Measurements from ENCODE around the gene WFDC5.
"Not testable (repeated sequence)": the region's sequence is repeated elsewhere in the genome, so short reads cannot be mapped to it uniquely, and the experiment has no call there.

Gene WFDC5, protein sequence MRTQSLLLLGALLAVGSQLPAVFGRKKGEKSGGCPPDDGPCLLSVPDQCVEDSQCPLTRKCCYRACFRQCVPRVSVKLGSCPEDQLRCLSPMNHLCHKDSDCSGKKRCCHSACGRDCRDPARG

DNA sequence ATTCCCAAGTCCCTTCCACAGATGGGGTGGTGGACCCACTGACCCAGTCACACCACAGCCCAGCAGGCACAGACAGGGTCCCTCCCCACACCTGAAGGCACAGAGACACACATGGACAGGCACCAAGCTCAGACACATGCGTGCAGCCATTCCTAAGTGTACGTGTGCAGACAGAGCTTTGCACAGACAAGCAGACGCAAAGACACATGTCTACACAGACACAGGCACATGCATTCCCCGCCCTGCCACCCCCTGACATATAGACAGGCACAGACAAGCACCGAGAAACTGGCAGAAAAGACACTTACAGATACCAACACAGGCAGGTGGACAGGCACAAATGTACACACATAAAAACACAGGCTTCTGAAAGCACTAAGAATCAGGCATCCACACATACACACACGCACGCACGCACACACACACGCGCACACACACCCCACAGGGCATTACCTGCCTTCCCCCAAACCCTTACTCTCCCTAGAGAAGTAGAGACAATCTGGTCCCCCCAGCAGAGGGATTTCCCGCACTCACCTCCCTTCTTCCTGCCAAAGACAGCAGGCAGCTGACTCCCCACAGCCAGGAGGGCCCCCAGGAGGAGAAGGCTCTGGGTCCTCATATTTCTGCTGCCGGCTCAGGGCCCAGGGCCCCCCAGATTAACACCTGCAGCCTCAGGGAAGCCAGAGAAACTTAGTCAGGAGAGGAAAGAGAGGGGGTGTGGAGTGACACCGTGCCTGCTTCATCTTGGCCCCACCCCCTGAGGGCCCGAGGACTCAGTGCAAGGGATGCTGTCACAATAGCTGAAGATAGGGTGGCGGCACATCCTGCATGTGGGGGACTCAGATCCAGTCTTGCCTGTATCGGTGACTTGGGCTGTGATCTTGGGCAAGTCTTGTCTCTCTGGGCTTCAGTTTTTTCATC lies at the start of gene WFDC5:
TSS of gene WFDC5 (minus strand) at position 710 of the 921 bp plus-strand sequence. CDS start at position 619, 91 bp downstream.
- DNase-seq (ENCODE audit: low spot score) (no peak), FAIRE-seq (no peak)

DNA sequence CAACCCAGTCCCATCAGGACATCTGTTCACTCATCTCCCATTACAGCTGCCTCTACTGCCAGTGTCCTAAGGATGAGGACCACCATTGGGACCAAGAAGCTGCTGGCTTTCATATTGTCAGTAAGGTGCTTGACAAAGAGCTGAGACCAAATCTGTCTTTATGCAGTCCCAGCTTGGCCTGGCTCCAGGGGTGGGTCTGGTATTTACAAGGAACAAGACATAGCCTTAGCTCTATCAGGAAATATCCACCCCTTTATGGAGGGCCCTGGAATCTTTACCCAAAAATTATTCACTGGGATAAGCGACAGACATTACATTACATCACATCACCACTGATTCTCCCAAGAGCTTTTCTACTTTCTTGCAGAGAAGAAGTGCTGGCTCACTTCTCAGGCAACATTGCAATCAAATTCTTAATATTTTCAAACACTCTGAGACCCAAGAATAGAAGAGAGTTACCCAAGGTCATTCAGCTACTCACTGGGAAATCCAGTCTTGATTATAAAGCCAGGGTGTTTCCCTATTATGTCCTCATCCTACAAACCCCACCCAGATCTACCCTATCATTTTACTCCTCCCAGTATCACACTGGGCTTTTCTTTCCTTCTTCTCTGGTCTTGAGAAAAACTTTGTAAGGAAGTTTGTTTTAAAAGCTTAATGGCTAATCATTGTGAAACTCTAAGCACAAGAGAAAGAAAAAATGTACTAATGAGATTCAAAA lies 48.3 kb upstream of the WFDC5 start:
- FAIRE-seq, result no peak
- no peak for DNase-seq (ENCODE audit: low spot score)

DNA sequence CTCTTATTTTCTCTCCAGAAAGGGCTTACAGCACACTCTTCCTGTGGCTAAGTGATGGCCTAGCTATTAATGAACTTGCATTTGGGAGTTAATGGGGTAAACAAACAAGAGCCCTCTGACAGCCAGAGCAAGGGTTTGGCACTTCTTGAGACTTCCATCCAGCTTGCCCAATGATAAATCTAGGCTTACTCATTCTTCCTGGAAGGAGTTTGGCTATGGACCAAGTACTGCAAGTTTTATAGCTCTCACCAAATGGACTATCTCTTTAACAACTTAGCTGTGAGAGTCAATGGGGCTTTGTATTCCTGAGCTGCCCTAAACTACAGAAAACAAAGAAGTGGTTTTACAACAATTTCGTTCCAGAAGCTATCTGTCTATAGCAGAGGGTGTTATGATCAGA lies 43.0 kb upstream of the WFDC5 start:
- no peak for DNase-seq (ENCODE audit: low spot score)
- no peak for FAIRE-seq

DNA sequence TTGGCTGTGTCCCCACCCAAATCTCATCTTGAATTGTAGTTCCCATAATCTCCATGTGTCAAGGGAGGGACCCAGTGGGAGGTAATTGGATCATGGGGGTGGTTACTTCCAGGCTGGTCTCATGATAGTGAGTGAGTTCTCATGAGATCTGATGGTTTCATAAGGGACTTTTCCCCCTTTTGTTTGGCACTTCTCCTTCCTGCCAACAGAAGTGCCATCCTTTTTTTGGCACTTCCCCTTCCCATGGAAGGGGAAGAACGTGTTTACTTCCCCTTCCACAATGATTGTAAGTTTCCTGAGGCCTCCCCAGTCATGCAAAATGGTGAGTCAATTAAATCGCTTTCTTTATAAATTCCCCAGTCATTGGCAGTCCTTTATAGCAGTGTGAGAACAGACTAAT lies 41.7 kb upstream of the WFDC5 start:
- DNase-seq (ENCODE audit: low spot score), result no peak
- FAIRE-seq, result no peak

GRCh38 chr20:45154794-45155193 lies 39.8 kb upstream of the WFDC5 start:
- DNase-seq (ENCODE audit: low spot score); FAIRE-seq: not testable (repeated sequence)

DNA sequence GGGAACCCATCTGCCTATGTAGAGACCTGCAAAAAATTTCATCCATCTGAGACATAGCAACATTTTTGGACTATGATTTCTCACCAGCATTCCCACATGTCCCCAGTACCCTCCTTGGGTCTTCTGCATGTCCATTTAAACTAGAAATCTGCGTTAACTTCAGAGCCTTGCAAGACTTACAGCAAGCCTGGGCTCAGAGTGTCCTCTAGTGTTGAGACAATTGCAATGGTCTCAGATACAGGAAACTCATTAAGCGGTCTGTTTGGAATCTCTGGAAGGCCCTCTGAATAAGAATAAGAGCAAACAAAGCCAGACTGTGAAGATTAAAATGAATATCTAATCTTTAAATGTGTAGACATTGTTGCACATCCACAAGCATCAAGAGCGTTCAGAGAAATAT lies 39.2 kb upstream of the WFDC5 start:
- DNase-seq (ENCODE audit: low spot score) (no peak), FAIRE-seq (no peak)

DNA sequence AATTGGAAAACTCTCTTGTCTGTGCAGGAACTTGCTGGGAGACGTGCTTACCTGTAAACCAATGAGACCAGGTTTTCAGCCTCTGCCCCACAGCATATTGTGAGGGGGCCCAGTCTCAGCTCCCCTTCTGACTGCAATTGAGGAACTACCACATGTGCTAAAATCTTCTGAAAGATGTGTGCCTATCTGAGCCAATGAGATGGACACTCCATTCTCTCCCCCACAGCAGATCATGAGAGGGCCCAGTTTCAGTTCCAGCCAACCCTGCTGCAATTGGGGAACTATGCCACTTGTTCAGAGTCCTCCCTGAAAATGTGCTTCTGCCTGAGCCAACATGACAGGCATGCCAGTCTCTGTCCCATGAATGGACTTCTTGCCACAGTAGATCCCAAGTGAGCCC lies 38.8 kb upstream of the WFDC5 start:
- FAIRE-seq (no peak), DNase-seq (ENCODE audit: low spot score) (no peak)

- FAIRE-seq (no peak), DNase-seq (ENCODE audit: low spot score) (no peak)
Observed at GRCh38 chr20:45153147-45153546, 38.2 kb upstream of the WFDC5 start.

DNA sequence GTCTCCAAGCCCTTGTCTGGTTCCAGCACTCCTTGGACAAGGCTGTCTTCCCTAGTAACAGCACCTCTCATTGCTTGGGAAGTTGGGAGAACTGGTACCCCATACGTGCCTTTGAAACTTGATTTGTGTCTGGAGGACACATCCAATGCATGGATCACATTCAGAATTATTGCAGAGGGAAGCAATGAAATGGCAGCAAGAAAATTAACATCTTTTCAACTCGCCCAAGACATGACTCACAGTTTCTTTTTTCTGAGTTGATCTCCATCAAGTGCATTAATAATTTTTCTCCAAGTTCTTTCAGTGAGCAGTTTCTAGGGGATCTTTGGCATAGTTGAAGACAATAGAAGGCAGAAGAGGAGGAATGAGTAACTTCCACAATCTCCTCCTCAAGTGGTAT lies 37.4 kb upstream of the WFDC5 start:
- DNase-seq (ENCODE audit: low spot score) (no peak), FAIRE-seq (no peak)

DNA sequence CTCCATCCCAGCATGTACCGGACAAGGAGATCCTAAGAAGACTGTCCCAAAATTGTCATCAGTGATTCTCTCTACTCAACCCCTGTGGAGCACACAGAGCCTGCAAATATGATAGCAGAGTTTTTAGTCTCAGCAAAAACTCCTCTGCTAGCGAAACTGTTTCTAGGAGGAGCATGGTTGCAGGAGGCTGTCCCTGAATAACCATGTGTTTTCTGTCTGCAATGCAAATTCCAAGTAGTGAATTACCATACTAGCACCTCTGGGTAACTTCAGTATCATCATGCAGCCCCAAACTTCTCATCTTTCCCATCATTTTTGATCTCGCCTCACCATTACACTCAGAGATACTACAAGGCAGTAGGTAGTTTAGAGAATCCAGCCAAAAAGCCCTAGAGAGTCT lies 34.1 kb upstream of the WFDC5 start:
- DNase-seq (ENCODE audit: low spot score), result no peak
- FAIRE-seq, result no peak

GRCh38 chr20:45140836-45141235 lies 25.9 kb upstream of the WFDC5 start:
- FAIRE-seq (no peak), DNase-seq (ENCODE audit: low spot score) (no peak)

DNA sequence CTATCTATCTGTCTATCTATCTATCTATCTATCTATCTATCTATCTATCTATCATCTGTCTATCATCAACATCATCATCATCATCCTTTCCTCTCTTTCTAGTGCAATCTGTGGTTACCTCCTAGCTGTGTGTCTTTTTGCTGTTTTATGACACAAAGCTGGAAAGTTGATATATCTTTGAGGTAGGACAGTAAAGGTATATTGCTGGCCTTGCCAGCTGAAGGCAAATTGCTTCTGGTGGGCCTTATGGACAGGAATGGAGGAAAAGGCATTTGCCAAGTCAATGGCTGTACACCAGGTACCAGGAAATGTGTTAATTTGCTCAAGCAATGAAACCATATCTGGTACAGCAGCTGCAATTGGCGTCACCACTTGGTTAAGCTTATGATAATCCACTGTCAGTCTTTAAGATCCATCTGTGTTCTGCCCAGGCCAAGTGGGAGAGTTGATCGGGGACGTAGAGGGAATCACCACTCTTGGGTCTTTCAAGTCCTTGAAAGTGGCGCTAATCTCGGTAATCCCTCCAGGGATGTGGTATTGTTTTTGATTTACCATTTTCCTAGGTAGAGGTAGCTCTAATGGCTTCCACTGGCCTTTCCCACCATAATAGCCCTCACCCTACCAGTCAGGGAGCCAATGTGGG lies 24.9 kb upstream of the WFDC5 start:
- DNase-seq (ENCODE audit: low spot score); FAIRE-seq: not testable (repeated sequence)

GRCh38 chr20:45138561-45139300 lies 23.8 kb upstream of the WFDC5 start:
- DNase-seq (ENCODE audit: low spot score) (no peak), FAIRE-seq (no peak)

DNA sequence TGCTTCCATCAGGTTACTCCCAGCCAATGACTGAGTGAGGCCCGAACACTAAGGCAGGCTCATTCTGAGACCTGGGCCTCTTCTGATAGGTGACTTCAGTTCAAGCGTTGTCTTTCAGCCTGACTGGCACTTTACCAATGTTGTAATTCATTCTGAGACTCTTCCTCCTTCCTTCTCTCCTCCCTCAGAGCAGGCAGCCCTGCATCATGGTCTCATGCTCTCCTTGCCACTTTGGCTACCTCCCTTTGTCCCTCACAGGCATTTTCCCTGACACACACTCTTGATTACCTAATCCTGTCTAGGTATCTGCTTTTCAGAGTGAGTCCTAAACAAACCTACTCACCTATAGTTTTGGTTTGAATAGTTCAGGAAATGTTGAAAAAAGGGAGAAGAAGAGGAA lies 21.9 kb upstream of the WFDC5 start:
- FAIRE-seq, result no peak
- DNase-seq (ENCODE audit: low spot score), result no peak

- DNase-seq (ENCODE audit: low spot score), result no peak
- FAIRE-seq, result no peak
Observed at GRCh38 chr20:45128099-45128498, 13.1 kb upstream of the WFDC5 start.

DNA sequence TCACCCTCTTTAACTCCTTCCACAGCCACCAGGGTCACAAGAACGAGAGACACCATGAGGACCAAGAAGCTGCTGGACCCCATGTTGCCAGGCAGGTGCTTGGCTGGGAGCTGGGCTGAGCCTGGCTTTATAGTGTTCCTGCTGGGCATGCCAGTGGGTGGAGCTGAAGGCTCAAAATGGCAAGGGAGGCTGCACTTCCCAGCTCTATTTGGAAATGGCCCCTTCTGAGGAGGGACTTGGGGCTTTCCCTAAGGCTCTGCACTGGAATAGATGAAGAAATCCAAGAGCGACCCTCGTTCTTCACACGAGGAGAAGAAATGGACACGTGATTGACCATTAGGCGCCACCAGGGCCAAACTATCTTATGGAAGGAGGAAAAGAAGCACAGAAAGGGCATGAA lies 9.4 kb upstream of the WFDC5 start, which contains the start of gene WFDC12:
TSS of gene WFDC12 (minus strand) at position 101 of the 400 bp plus-strand sequence. CDS start at position 83, 18 bp downstream.
- DNase-seq (ENCODE audit: low spot score), result no peak
- no peak for FAIRE-seq

DNA sequence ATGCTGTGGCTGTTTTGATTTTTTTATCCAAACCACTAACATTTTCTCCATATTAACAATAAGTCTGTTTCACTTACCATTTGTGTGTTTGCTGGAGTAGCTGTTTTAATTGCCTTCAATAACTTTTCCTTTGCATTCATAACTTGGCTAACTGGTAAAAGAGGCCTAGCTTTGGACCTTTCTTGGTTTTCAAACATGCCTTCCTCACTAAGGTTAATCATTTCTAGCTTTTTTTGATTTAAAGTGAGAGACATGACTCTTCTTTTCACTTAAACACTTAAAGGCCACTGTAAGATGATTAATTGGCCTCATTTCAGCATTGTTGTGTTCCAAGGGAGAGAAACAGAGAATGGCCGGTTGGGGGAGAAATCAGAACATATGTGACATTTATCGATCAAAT lies 6.4 kb upstream of the WFDC5 start:
- no peak for FAIRE-seq
- no peak for DNase-seq (ENCODE audit: low spot score)

DNA sequence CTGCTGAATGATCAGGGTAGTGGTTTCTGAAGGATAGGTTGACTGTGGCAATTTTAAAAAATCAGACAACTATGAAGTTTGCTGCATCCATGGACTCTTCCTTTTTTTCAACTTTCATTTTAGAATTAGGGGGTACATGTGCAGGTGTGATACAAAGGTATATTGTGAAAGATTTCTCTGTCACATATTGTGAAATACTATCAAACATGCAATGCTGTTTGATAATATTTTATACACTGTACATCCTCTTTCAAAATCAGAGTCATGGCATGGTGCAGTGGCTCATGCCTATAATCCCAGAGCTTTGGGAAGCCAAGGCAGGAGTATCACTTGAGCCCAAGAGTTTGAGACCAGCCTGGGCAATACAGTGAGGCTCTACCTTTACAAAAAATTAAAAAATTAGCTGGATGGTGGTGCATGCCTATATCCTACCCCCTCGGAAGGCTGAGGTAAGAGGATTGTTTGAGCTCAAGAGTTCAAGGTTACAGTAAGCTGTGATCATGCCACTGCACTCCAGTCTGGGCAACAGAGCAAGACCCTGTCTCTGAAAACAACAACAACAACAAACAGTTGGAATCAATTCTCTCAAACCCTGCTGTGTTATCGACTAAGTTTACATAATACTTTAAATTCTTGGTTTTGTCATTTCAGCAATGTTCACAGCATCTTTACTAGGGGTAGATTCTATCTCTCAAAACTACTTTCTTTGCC lies 4.7 kb upstream of the WFDC5 start:
- no peak for FAIRE-seq

GRCh38 chr20:45118028-45118427 lies 3.1 kb upstream of the WFDC5 start:
- no peak for FAIRE-seq
- no peak for DNase-seq (ENCODE audit: low spot score)

More for the DNA sequence above, 4.7 kb upstream of the WFDC5 start:
- no peak for DNase-seq (ENCODE audit: low spot score)

GRCh38 chr20:45117581-45117980 lies 2.6 kb upstream of the WFDC5 start:
- DNase-seq (ENCODE audit: low spot score), result no peak
- FAIRE-seq, result no peak

Data from RCC 7860 (cell line).